PC-9 (cell line): ENCODE results near the gene SYNE1. TPM values are rescaled to one million over a fixed set of nuclear protein-coding genes. Genes with fewer than 3 reads are reported as not detected.

Source experiments
- BruUV-seq: library from RNA; stranded (reverse); fragments of 400-500 nt; replicated peaks from 2 replicates; lab custom pipeline; 2021; lab: Mats Ljungman, UMichigan
- CTCF ChIA-PET: fragments of 300-600 bp; sonication (Branson Sonifier 250); formaldehyde crosslinking; loops from one replicate; lab custom pipeline; 2022; ENCODE audit warnings: antibody characterized with exemption; lab: Charles Lee
- POLR2A ChIA-PET: fragments of 300-600 bp; sonication (Branson Sonifier 250); formaldehyde crosslinking; loops from one replicate; lab custom pipeline; 2022; ENCODE audit warnings: antibody characterized with exemption; ENCODE audit not compliant: unreplicated experiment; lab: Charles Lee
- DNase-seq, 2 experiments: peaks; one replicate each; pipeline versions ENCODE4 v3.0.0 to v3.0.0-alpha.2; 2015 to 2022; ENCODE audit warnings: mixed read lengths in 1 of 2
- H2AFZ ChIP-seq: fragments of 200-600 bp; sonication (generic); 2 replicates; pipeline ENCODE4 v1.8.1; 2017; ENCODE audit warnings: antibody characterized with exemption
- H3F3A ChIP-seq: fragments of 200-600 bp; sonication (generic); 2 replicates; pipeline ENCODE4 v1.8.1; 2017; ENCODE audit warnings: antibody characterized with exemption, mild to moderate bottlenecking, low read depth; ENCODE audit not compliant: insufficient read depth
- H3K27ac ChIP-seq: fragments of 200-600 bp; sonication (generic); 2 replicates; pipeline ENCODE4 v1.6.1; 2016; ENCODE audit warnings: mixed run types
- H3K27me3 ChIP-seq: fragments of 200-600 bp; sonication (generic); 2 replicates; pipeline ENCODE4 v1.6.1; 2016; ENCODE audit warnings: low read depth, mixed run types; ENCODE audit not compliant: insufficient read depth
- H3K36me3 ChIP-seq: fragments of 200-600 bp; sonication (generic); 2 replicates; pipeline ENCODE4 v1.6.1; 2016; ENCODE audit warnings: low read depth, mixed run types
- H3K4me1 ChIP-seq: fragments of 200-600 bp; sonication (generic); replicated peaks from 2 replicates; pipeline ENCODE4 v1.6.1; 2016; ENCODE audit warnings: mixed run types; ENCODE audit not compliant: insufficient read depth
- H3K4me2 ChIP-seq: fragments of 200-600 bp; sonication (generic); 2 replicates; pipeline ENCODE4 v1.6.1; 2017; ENCODE audit warnings: mixed run types
- H3K4me3 ChIP-seq: fragments of 200-600 bp; sonication (generic); 2 replicates; pipeline ENCODE4 v1.6.1; 2016; ENCODE audit warnings: mixed run types
- H3K79me2 ChIP-seq: fragments of 200-600 bp; sonication (generic); 2 replicates; pipeline ENCODE4 v1.6.1; 2017; ENCODE audit warnings: low read depth, mixed run types
- H3K9me2 ChIP-seq: fragments of 200-600 bp; sonication (generic); 2 replicates; pipeline ENCODE4 v1.8.1; 2017; ENCODE audit warnings: mild to moderate bottlenecking; ENCODE audit not compliant: insufficient read depth
- H3K9me3 ChIP-seq: fragments of 200-600 bp; sonication (generic); 2 replicates; pipeline ENCODE4 v1.8.1; 2016; ENCODE audit warnings: low read depth; ENCODE audit not compliant: insufficient read depth
- H4K20me1 ChIP-seq: fragments of 200-600 bp; sonication (generic); 2 replicates; pipeline ENCODE4 v1.8.1; 2017; ENCODE audit not compliant: insufficient read depth
- CTCF ChIP-seq: fragments of 200-600 bp; sonication (generic); conservative IDR thresholded peaks from 2 replicates; pipeline ENCODE4 v1.6.1; 2017; ENCODE audit warnings: mixed run types, antibody characterized with exemption, mild to moderate bottlenecking, moderate library complexity
- EZH2 ChIP-seq: fragments of 200-600 bp; sonication (generic); IDR thresholded peaks from 2 replicates; pipeline ENCODE4 v1.8.0; 2017; ENCODE audit warnings: antibody characterized with exemption, low read depth
- intact Hi-C: fragments of 100-400 bp; cut with micrococcal nuclease; formaldehyde crosslinking; loops from one replicate; pipeline ENCODE4 v1.10.0; 2022; ENCODE audit not compliant: unreplicated experiment
- total RNA-seq: library from RNA; stranded (reverse); gene quantifications from 2 replicates; pipeline ENCODE4 v1.2.3, GENCODE V29; 2021

Gene SYNE1
- total RNA-seq, 1 experiment from 2014 or later: 13.4 TPM

GRCh38 chr6:152356016-152356415 is 281.1 kb downstream of the SYNE1 start:
- no peak for TF ChIP-seq CTCF
- TF ChIP-seq EZH2: no peak
- H3K9me3 ChIP-seq: no peaks in the 10 kb centered on the region
- no peaks in the 10 kb centered on the region for H3K27me3 ChIP-seq
- no peak overlapping the region for H2AFZ ChIP-seq
- H3K4me3 ChIP-seq: no peak overlapping the region
- H3K4me2 ChIP-seq: no peak overlapping the region
- no peaks in the 10 kb centered on the region for H3K9me2 ChIP-seq
- ChIA-PET CTCF (no interaction called here), POLR2A (no interaction called here)
- H3K27ac ChIP-seq: no peak overlapping the region
- intact Hi-C loops: loop anchor here (10.0 kb wide), 1 partner anchor 591 kb away; no protein-coding TSS in a partner anchor
- H3F3A ChIP-seq: no peaks in the 10 kb centered on the region
- H3K4me1 ChIP-seq: peaks cover 10% of the 10 kb centered on the region
- H3K36me3 ChIP-seq: no peaks in the 10 kb centered on the region
- H3K79me2 ChIP-seq: no peaks in the 10 kb centered on the region
- BruUV-seq: no TSS peak
- no peaks in the 10 kb centered on the region for H4K20me1 ChIP-seq
- DNase-seq: no peak

- no peak for DNase-seq
- H3K9me2 ChIP-seq: no peaks in the 10 kb centered on the region
- no peaks in the 10 kb centered on the region for H3K36me3 ChIP-seq
- H3K27me3 ChIP-seq: no peaks in the 10 kb centered on the region
- H3F3A ChIP-seq: no peaks in the 10 kb centered on the region
- H2AFZ ChIP-seq: no peak overlapping the region
- intact Hi-C loops: loop anchor here (10.0 kb wide), 1 partner anchor 590 kb away; no protein-coding TSS in a partner anchor
- H3K27ac ChIP-seq: no peak overlapping the region
- TF ChIP-seq CTCF (no peak), EZH2 (no peak)
- no peaks in the 10 kb centered on the region for H4K20me1 ChIP-seq
- H3K4me2 ChIP-seq: no peak overlapping the region
- no peaks in the 10 kb centered on the region for H3K9me3 ChIP-seq
- no peaks in the 10 kb centered on the region for H3K79me2 ChIP-seq
- peaks cover 10% of the 10 kb centered on the region for H3K4me1 ChIP-seq
- H3K4me3 ChIP-seq: no peak overlapping the region
- ChIA-PET POLR2A (interaction anchor here (0.7 kb wide), 1 partner anchor 467 kb away, joined by 5 read pairs; no protein-coding TSS in a partner anchor), CTCF (no interaction called here)
- no TSS peak for BruUV-seq
Measured at GRCh38 chr6:152355166-152355565, 282.0 kb downstream of the SYNE1 start.

- Histone ChIP-seq H3K79me2 (no peaks in the 10 kb centered on the region), H2AFZ (no peak overlapping the region), H3F3A (no peaks in the 10 kb centered on the region), H3K4me2 (no peak overlapping the region), H3K9me3 (no peaks in the 10 kb centered on the region), H4K20me1 (no peaks in the 10 kb centered on the region), H3K36me3 (no peaks in the 10 kb centered on the region), H3K4me3 (no peak overlapping the region), H3K9me2 (no peaks in the 10 kb centered on the region), H3K27me3 (no peaks in the 10 kb centered on the region), H3K4me1 (peaks cover 10% of the 10 kb centered on the region), H3K27ac (no peak overlapping the region)
- no TSS peak for BruUV-seq
- intact Hi-C loops: loop anchor here (10.0 kb wide), 1 partner anchor 589 kb away; no protein-coding TSS in a partner anchor
- TF ChIP-seq CTCF (no peak), EZH2 (no peak)
- DNase-seq: no peak
- CTCF ChIA-PET: no interaction called here
- POLR2A ChIA-PET: no interaction called here
Measured at GRCh38 chr6:152353440-152353839, 283.7 kb downstream of the SYNE1 start.
